ENCODE data around the gene KCNQ1. TPM values are rescaled to one million over a fixed set of nuclear protein-coding genes. Genes with fewer than 3 reads are reported as not detected.

KCNQ1 gene
- total and polyA plus RNA-seq, 4 donors = 15.4 to 41.7 (median 26.2) TPM

DNA sequence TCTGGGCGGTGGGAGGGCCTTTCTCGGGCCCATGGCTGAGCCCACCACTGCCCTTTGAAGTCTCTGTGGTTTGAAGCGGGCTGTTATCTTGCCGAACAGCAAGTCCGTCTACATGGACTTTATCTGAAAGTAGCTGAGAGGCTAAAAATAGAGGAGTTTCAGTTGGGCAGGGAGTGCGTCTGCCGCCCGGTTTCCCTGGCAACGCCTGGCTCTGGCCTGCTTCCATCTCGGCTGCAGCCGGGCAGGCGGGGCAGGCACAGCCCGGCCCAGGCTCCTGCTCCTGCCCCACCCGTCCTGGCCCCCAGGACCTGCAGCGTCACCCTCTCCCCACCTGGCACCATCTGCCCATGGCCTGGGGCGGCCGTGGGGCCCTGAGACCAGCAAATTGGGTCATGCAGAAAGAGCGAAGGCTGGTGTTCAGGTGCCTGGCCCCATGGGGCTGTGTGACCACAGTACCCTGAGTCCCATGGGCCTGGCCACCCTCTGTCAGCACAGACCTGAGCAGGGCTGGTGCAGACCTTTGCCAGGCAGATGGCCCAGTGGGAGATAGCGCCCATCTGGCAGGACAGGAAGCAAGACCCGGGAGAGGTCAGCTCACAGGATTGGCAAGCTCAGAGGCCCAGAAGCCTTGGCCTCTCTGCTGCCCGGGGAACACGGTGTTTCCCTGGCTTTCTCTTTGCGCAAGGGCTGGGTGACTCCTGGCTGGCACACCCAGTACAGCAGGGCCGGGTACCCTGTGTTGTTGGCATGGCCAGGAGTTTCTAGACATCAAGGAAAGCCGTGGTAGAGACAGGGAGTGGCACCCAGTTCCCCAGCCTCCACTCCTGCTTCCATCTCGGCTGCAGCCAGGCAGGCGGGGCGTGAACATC is 334.1 kb downstream of the KCNQ1 start:
- DNase-seq = peak; percentile 90 to 94 (median 91)
- Histone ChIP-seq H3K36me3 (ENCODE audit: control insufficient read depth in 4 of 4, insufficient read depth in 4 of 4, low read length in 4 of 4) (no peaks in the 10 kb centered on the region), H3K27ac (ENCODE audit: low read depth in 1 of 2, low read length in 1 of 2) (peak overlapping the region; percentile 86 to 88), H3K9me3 (ENCODE audit: control insufficient read depth in 4 of 4, insufficient read depth in 3 of 4, low read length in 3 of 4) (no peaks in the 10 kb centered on the region), H3K4me3 (no peak overlapping the region), H3K9ac (ENCODE audit: insufficient read depth in 1 of 2, low read length in 2 of 2) (peak overlapping the region in 1 of 2 donors; percentile 52), H3K4me1 (ENCODE audit: control insufficient read depth in 5 of 5, insufficient read depth in 5 of 5, low read length in 5 of 5) (peaks cover 11 to 50% (median 31%) of the 10 kb centered on the region in 5 donors), H3K27me3 (ENCODE audit: control insufficient read depth in 3 of 3, insufficient read depth in 3 of 3, low read length in 2 of 3) (no peaks in the 10 kb centered on the region)
- peak; percentile 68 for ATAC-seq (ENCODE audit: insufficient read depth, low FRiP score)
- WGBS, 2 donors = 17% methylated on average over 28 of the region's 28 CpGs
- TF ChIP-seq, protein P1, sequence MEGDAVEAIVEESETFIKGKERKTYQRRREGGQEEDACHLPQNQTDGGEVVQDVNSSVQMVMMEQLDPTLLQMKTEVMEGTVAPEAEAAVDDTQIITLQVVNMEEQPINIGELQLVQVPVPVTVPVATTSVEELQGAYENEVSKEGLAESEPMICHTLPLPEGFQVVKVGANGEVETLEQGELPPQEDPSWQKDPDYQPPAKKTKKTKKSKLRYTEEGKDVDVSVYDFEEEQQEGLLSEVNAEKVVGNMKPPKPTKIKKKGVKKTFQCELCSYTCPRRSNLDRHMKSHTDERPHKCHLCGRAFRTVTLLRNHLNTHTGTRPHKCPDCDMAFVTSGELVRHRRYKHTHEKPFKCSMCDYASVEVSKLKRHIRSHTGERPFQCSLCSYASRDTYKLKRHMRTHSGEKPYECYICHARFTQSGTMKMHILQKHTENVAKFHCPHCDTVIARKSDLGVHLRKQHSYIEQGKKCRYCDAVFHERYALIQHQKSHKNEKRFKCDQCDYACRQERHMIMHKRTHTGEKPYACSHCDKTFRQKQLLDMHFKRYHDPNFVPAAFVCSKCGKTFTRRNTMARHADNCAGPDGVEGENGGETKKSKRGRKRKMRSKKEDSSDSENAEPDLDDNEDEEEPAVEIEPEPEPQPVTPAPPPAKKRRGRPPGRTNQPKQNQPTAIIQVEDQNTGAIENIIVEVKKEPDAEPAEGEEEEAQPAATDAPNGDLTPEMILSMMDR (IDR thresholded peaks at IDR 0.05; ENCODE audit: control extremely low read depth, extremely low read depth) = no peak

DNA sequence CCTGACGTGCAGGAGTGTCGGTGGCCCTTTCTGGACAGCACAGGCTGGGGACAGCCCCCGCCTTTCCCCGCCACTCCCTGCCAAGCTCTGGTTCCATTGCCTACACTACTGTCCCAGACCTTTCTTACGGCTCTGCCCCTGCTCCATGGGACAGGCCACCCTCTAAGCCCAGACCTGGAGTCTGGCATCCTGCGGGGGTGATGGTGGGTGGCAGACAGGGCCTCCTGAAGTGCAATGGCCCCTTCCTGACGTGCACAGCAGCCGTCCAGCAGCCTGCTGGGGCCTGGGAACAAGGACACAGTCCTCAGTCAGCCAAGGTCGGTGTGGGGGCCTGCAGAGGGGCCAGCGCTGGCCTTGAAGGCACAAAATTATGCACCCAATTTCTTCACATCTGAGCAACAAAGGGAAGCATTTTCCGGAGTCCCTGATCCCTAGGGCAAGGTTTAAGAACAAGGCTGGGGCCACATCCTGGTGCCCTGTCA is 334.7 kb downstream of the KCNQ1 start:
- peak overlapping the region in 1 of 2 donors; percentile 88 for H3K27ac ChIP-seq (ENCODE audit: low read depth in 1 of 2, low read length in 1 of 2)
- no peak for ATAC-seq (ENCODE audit: insufficient read depth, low FRiP score)
- WGBS, 2 donors = 62 to 77% methylated on average over 8 to 11 of the region's 11 CpGs

DNA sequence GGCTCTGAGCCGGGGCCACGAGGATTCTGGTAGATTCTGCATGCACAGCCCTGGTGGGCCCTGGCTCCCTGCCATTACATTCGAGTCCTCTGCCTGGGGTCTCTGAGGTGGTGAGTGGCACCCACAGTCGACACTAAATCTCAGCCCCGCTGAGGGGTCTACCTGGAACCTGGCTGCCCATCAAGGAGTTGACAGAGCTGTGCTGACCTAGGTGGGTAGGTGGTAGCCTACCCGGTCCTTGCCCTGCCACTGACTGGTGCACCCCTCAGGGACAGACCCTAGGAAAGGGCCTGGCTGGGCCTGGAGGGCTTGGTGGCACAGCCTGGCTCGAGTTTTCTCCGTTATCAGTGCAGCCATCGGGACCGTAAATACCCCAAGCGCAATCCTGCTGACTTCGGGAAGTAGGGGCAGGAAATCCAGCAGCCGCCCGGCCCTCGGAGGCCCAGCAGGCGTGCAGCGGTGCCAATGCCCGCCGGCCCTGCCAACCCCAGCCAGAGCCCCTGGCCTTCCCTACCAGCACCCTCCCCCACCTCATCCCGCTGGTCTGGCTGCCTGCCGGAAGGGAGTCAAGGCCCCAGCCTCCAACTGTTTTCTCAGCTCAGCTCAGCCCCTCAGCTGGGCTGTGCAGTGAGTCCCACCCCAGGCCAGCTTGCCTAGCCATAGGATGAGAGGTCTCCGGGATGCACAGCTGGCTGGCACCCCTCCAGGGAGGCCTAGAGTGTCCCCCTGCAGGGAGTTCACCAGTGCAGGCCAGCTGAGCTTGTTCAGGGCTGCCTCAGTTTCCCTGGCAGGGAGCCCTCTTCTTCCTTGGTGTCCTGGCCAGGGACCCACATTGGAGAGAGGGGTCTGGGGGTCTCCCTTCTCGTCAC is 335.4 kb downstream of the KCNQ1 start:
- no peaks in the 10 kb centered on the region for H3K27me3 ChIP-seq (ENCODE audit: control insufficient read depth in 3 of 3, insufficient read depth in 3 of 3, low read length in 2 of 3)
- no peak overlapping the region for H3K9ac ChIP-seq (ENCODE audit: insufficient read depth in 1 of 2, low read length in 2 of 2)
- 30 to 41% methylated on average over 23 of the region's 23 CpGs for WGBS, 2 donors
- no peaks in the 10 kb centered on the region for H3K9me3 ChIP-seq (ENCODE audit: control insufficient read depth in 4 of 4, insufficient read depth in 3 of 4, low read length in 3 of 4)
- H3K36me3 ChIP-seq (ENCODE audit: control insufficient read depth in 4 of 4, insufficient read depth in 4 of 4, low read length in 4 of 4) = no peaks in the 10 kb centered on the region
- TF ChIP-seq, protein P1 (IDR thresholded peaks at IDR 0.05; ENCODE audit: control extremely low read depth, extremely low read depth) = no peak
- peaks cover 11 to 50% (median 31%) of the 10 kb centered on the region in 5 donors for H3K4me1 ChIP-seq (ENCODE audit: control insufficient read depth in 5 of 5, insufficient read depth in 5 of 5, low read length in 5 of 5)
- H3K4me3 ChIP-seq = no peak overlapping the region
- H3K27ac ChIP-seq (ENCODE audit: low read depth in 1 of 2, low read length in 1 of 2) = peak overlapping the region in 1 of 2 donors; percentile 88
- DNase-seq (peak; percentile 87 to 94 (median 90)), ATAC-seq (ENCODE audit: insufficient read depth, low FRiP score) (no peak)

More for the DNA sequence above, 334.7 kb downstream of the KCNQ1 start:
- Histone ChIP-seq H3K4me3 (no peak overlapping the region), H3K9me3 (ENCODE audit: control insufficient read depth in 4 of 4, insufficient read depth in 3 of 4, low read length in 3 of 4) (no peaks in the 10 kb centered on the region), H3K36me3 (ENCODE audit: control insufficient read depth in 4 of 4, insufficient read depth in 4 of 4, low read length in 4 of 4) (no peaks in the 10 kb centered on the region), H3K27me3 (ENCODE audit: control insufficient read depth in 3 of 3, insufficient read depth in 3 of 3, low read length in 2 of 3) (no peaks in the 10 kb centered on the region), H3K4me1 (ENCODE audit: control insufficient read depth in 5 of 5, insufficient read depth in 5 of 5, low read length in 5 of 5) (peaks cover 11 to 50% (median 31%) of the 10 kb centered on the region in 5 donors), H3K9ac (ENCODE audit: insufficient read depth in 1 of 2, low read length in 2 of 2) (no peak overlapping the region)
- peak in 1 of 3 donors; percentile 31 for DNase-seq
- TF ChIP-seq, protein P1 (IDR thresholded peaks at IDR 0.05; ENCODE audit: control extremely low read depth, extremely low read depth) = no peak
